ENCODE data around the gene ELP2.

- no peak for TF ChIP-seq POLR2A (IDR thresholded peaks at IDR 0.05; ENCODE audit: control extremely low read depth in 1 of 2, low read depth in 2 of 2, low read length in 2 of 2)
- TF ChIP-seq, protein P1, sequence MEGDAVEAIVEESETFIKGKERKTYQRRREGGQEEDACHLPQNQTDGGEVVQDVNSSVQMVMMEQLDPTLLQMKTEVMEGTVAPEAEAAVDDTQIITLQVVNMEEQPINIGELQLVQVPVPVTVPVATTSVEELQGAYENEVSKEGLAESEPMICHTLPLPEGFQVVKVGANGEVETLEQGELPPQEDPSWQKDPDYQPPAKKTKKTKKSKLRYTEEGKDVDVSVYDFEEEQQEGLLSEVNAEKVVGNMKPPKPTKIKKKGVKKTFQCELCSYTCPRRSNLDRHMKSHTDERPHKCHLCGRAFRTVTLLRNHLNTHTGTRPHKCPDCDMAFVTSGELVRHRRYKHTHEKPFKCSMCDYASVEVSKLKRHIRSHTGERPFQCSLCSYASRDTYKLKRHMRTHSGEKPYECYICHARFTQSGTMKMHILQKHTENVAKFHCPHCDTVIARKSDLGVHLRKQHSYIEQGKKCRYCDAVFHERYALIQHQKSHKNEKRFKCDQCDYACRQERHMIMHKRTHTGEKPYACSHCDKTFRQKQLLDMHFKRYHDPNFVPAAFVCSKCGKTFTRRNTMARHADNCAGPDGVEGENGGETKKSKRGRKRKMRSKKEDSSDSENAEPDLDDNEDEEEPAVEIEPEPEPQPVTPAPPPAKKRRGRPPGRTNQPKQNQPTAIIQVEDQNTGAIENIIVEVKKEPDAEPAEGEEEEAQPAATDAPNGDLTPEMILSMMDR (IDR thresholded peaks at IDR 0.05; ENCODE audit: control extremely low read depth in 1 of 3, insufficient read depth in 1 of 3, low read depth in 1 of 3, low read length in 3 of 3), result no peak
- TF ChIP-seq, protein P2, sequence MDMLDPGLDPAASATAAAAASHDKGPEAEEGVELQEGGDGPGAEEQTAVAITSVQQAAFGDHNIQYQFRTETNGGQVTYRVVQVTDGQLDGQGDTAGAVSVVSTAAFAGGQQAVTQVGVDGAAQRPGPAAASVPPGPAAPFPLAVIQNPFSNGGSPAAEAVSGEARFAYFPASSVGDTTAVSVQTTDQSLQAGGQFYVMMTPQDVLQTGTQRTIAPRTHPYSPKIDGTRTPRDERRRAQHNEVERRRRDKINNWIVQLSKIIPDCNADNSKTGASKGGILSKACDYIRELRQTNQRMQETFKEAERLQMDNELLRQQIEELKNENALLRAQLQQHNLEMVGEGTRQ (IDR thresholded peaks at IDR 0.05; ENCODE audit: low read length), result no peak
- TF ChIP-seq ASH2L (IDR thresholded peaks at IDR 0.05; ENCODE audit: low read length), result no peak
Measured at GRCh38 chr18:36207303-36207702, 77.6 kb downstream of the ELP2 start.
